Neural cell (in vitro differentiated cells): ENCODE results near the gene SDC1. TPM values are rescaled to one million over a fixed set of nuclear protein-coding genes. Genes with fewer than 3 reads are reported as not detected.

Source experiments
- H2AFZ ChIP-seq: fragments of 200-600, 300-800 bp; sonication (generic), shearing (Covaris generic); 2 replicates; pipeline ENCODE4 v1.6.0; 2014; ENCODE audit warnings: low read depth, mild to moderate bottlenecking, antibody characterized with exemption, low read length, moderate library complexity
- H3F3A ChIP-seq: fragments of 200-600 bp; shearing (Covaris generic); 2 replicates; pipeline ENCODE4 v1.6.1; 2016; ENCODE audit warnings: mild to moderate bottlenecking, moderate library complexity, mixed read lengths, antibody characterized with exemption, low read length; ENCODE audit not compliant: insufficient read depth, poor library complexity, severe bottlenecking
- H3K27ac ChIP-seq: fragments of 200-600, 300-800 bp; sonication (generic), shearing (Covaris generic); 2 replicates; pipeline ENCODE4 v1.5.1; 2014; ENCODE audit warnings: mild to moderate bottlenecking, low read length, moderate library complexity
- H3K27me3 ChIP-seq: fragments of 300-800, 200-600 bp; sonication (generic), shearing (Covaris generic); 2 replicates; pipeline ENCODE4 v1.6.0; 2014; ENCODE audit warnings: mild to moderate bottlenecking, low read depth, low read length, moderate library complexity; ENCODE audit not compliant: insufficient read depth
- H3K36me3 ChIP-seq: fragments of 300-800, 200-600 bp; sonication (generic), shearing (Covaris generic); 2 replicates; pipeline ENCODE4 v1.5.1; 2014; ENCODE audit warnings: mild to moderate bottlenecking, antibody characterized with exemption, low read length, moderate library complexity; ENCODE audit not compliant: insufficient read depth
- H3K4me2 ChIP-seq: fragments of 300-800, 200-600 bp; sonication (generic), shearing (Covaris generic); 2 replicates; pipeline ENCODE4 v1.6.0; 2014; ENCODE audit warnings: mild to moderate bottlenecking, low read length
- H3K4me3 ChIP-seq: fragments of 300-800, 200-600 bp; sonication (generic), shearing (Covaris generic); 2 replicates; pipeline ENCODE4 v1.5.1; 2014; ENCODE audit warnings: mild to moderate bottlenecking, low read length, moderate library complexity
- H3K79me2 ChIP-seq: fragments of 200-600 bp; shearing (Covaris generic); replicated peaks from 2 replicates; pipeline ENCODE4 v1.6.0; 2014; ENCODE audit warnings: mild to moderate bottlenecking, low read length, moderate library complexity; ENCODE audit not compliant: insufficient read depth
- H3K9ac ChIP-seq: fragments of 300-800, 200-600 bp; sonication (generic), shearing (Covaris generic); 2 replicates; pipeline ENCODE4 v1.6.1; 2016; ENCODE audit warnings: mild to moderate bottlenecking, low read length, mixed read lengths
- H3K9me2 ChIP-seq: fragments of 200-600 bp; shearing (Covaris generic); 2 replicates; pipeline ENCODE4 v1.6.1; 2016; ENCODE audit warnings: mild to moderate bottlenecking, low read length, mixed read lengths; ENCODE audit not compliant: insufficient read depth
- H3K9me3 ChIP-seq: fragments of 200-600, 300-800 bp; sonication (generic), shearing (Covaris generic); 2 replicates; pipeline ENCODE4 v1.6.1; 2016; ENCODE audit warnings: mild to moderate bottlenecking, mixed run types, low read length, moderate library complexity, mixed read lengths
- H4K20me1 ChIP-seq: fragments of 200-600 bp; shearing (Covaris generic); 2 replicates; pipeline ENCODE4 v1.6.1; 2016; ENCODE audit warnings: mild to moderate bottlenecking, mixed run types; ENCODE audit not compliant: insufficient read depth
- CTCF ChIP-seq: fragments of 450-650 bp; IDR thresholded peaks from 2 replicates; pipeline ENCODE4 v1.5.1; 2014; ENCODE audit warnings: antibody characterized with exemption, mild to moderate bottlenecking, moderate library complexity; ENCODE audit not compliant: poor library complexity, severe bottlenecking
- EP300 ChIP-seq: fragments of 450-650 bp; conservative IDR thresholded peaks from 2 replicates; pipeline ENCODE4 v1.6.1; 2014; ENCODE audit warnings: antibody characterized with exemption, mild to moderate bottlenecking, moderate library complexity; ENCODE audit not compliant: poor library complexity, severe bottlenecking
- EZH2 ChIP-seq: fragments of 200-600, 300-800 bp; shearing (Covaris generic), sonication (generic); IDR thresholded peaks from 2 replicates; pipeline ENCODE4 v1.6.1; 2014; ENCODE audit warnings: antibody characterized with exemption, low read length, borderline replicate concordance, mild to moderate bottlenecking; ENCODE audit not compliant: insufficient read depth, poor library complexity, severe bottlenecking
- MXI1 ChIP-seq: fragments of 450-650 bp; conservative IDR thresholded peaks from 2 replicates; pipeline ENCODE4 v1.6.1; 2014; ENCODE audit warnings: antibody characterized with exemption, mild to moderate bottlenecking; ENCODE audit not compliant: poor library complexity, severe bottlenecking
- POLR2AphosphoS5 ChIP-seq: IDR thresholded peaks from 2 replicates; pipeline ENCODE4 v1.6.1; 2012
- RAD21 ChIP-seq: fragments of 450-650 bp; conservative IDR thresholded peaks from 2 replicates; pipeline ENCODE4 v1.6.1; 2014; ENCODE audit warnings: antibody characterized with exemption, mild to moderate bottlenecking, moderate library complexity
- REST ChIP-seq: IDR thresholded peaks from 2 replicates; pipeline ENCODE4 v1.6.1; 2012; ENCODE audit warnings: borderline replicate concordance
- SMC3 ChIP-seq: fragments of 450-650 bp; conservative IDR thresholded peaks from 2 replicates; pipeline ENCODE4 v1.6.1; 2014; ENCODE audit warnings: antibody characterized with exemption, mild to moderate bottlenecking, moderate library complexity; ENCODE audit not compliant: poor library complexity
- TAF1 ChIP-seq: IDR thresholded peaks from 2 replicates; pipeline ENCODE4 v1.6.1; 2012; ENCODE audit warnings: low read depth
- polyA plus RNA-seq: library from polyadenylated mRNA; depleted of rRNA; stranded (reverse); fragments of >200 nt; gene quantifications from 2 replicates; pipeline ENCODE4 v1.2.3, GENCODE V29; 2014

Gene SDC1
- polyA plus RNA-seq, 1 donor from 2014 or later = 14.9 TPM

- Histone ChIP-seq H3K4me2 (no peak overlapping the region), H3K9me2 (no peaks in the 10 kb centered on the region)
Observed at GRCh38 chr2:20229322-20230113, 4.6 kb upstream of the SDC1 start.

GRCh38 chr2:20227894-20228505 is 3.1 kb upstream of the SDC1 start:
- H3K9me2 ChIP-seq = no peaks in the 10 kb centered on the region
- H3K4me2 ChIP-seq = no peak overlapping the region
- H3K9me3 ChIP-seq = peaks cover 3% of the 10 kb centered on the region
- H3K9ac ChIP-seq = no peak overlapping the region
- TF ChIP-seq RAD21 (no peak), POLR2AphosphoS5 (no peak), REST (no peak), MXI1 (no peak), EP300 (no peak), TAF1 (no peak), CTCF (no peak), EZH2 (no peak), SMC3 (no peak)
- no peaks in the 10 kb centered on the region for H3F3A ChIP-seq
- H3K4me3 ChIP-seq = no peak overlapping the region
- peaks cover 2% of the 10 kb centered on the region for H3K27me3 ChIP-seq
- H3K79me2 ChIP-seq = no peaks in the 10 kb centered on the region
- H3K36me3 ChIP-seq = no peaks in the 10 kb centered on the region
- H4K20me1 ChIP-seq = no peaks in the 10 kb centered on the region
- H3K27ac ChIP-seq = no peak overlapping the region
- H2AFZ ChIP-seq = no peak overlapping the region

More at GRCh38 chr2:20229322-20230113, 4.6 kb upstream of the SDC1 start:
- H3F3A ChIP-seq = no peaks in the 10 kb centered on the region
- H3K9me3 ChIP-seq = peaks cover 3% of the 10 kb centered on the region
- H2AFZ ChIP-seq = no peak overlapping the region
- no peak overlapping the region for H3K4me3 ChIP-seq
- no peak for TF ChIP-seq SMC3
- no peak for TF ChIP-seq RAD21
- H3K79me2 ChIP-seq = no peaks in the 10 kb centered on the region
- H3K27ac ChIP-seq = no peak overlapping the region
- no peaks in the 10 kb centered on the region for H3K36me3 ChIP-seq
- no peaks in the 10 kb centered on the region for H3K27me3 ChIP-seq
- H4K20me1 ChIP-seq = no peaks in the 10 kb centered on the region
- no peak overlapping the region for H3K9ac ChIP-seq
